Esophagus muscularis mucosa (tissue), 4 donors: ENCODE measurements around the gene PCDHAC2. TPM values are rescaled to one million over a fixed set of nuclear protein-coding genes. Genes with fewer than 3 reads are reported as not detected.

Experiments
- DNase-seq: peaks from one replicate; pipeline ENCODE4 v3.0.0-alpha.2; 2017; ENCODE audit errors: extremely low spot score
- H3K27ac ChIP-seq, 4 donors: fragments of 200-600 bp; sonication (generic); replicated peaks in 1 of 4; 1 replicate in 3 of 4; 2 replicates in 1 of 4; pipeline ENCODE4 v1.5.1; 2016 to 2019; ENCODE audit warnings: mild to moderate bottlenecking in 1 of 4
- H3K27me3 ChIP-seq, 4 donors: fragments of 200-600 bp; sonication (generic); one replicate each; pipeline versions ENCODE4 v1.5.1 to v1.6.0; 2016 to 2019
- H3K36me3 ChIP-seq, 4 donors: fragments of 200-600 bp; sonication (generic); one replicate each; pipeline ENCODE4 v1.5.1; 2016 to 2019
- H3K4me1 ChIP-seq, 4 donors: fragments of 200-600 bp; sonication (generic); one replicate each; pipeline ENCODE4 v1.5.1; 2016 to 2019
- H3K4me3 ChIP-seq, 4 donors: fragments of 200-600 bp; sonication (generic); 1 replicate in 2 of 4; 2 replicates in 2 of 4; pipeline ENCODE4 v1.5.1; 2016 to 2019; ENCODE audit warnings: mild to moderate bottlenecking in 4 of 4, moderate library complexity in 1 of 4
- H3K9me3 ChIP-seq, 4 donors: fragments of 200-600 bp; sonication (generic); 1 replicate in 3 of 4; 2 replicates in 1 of 4; pipeline ENCODE4 v1.5.1; 2016 to 2019
- CTCF ChIP-seq, 3 experiments: fragments of 200-600 bp in 2 of 3; fragments of 450-650 bp in 1 of 3; sonication (generic) in 2 of 3; IDR thresholded peaks; one replicate each; pipeline ENCODE4 v1.5.1; 2017 to 2019; ENCODE audit warnings: antibody characterized with exemption in 3 of 3, mild to moderate bottlenecking in 2 of 3, moderate library complexity in 1 of 3
- EP300 ChIP-seq: sonication (generic); formaldehyde crosslinking; IDR thresholded peaks from one replicate; pipeline ENCODE4 v1.6.1; 2017; ENCODE audit warnings: antibody characterized with exemption
- POLR2A ChIP-seq: fragments of 450-650 bp; IDR thresholded peaks from one replicate; pipeline ENCODE4 v1.6.1; 2017; ENCODE audit warnings: antibody characterized with exemption, moderate library complexity, mild to moderate bottlenecking, low read depth
- POLR2AphosphoS5 ChIP-seq, 2 donors: sonication (generic); formaldehyde crosslinking; IDR thresholded peaks; one replicate each; pipeline ENCODE4 v1.6.1; 2017; ENCODE audit warnings: antibody characterized with exemption in 2 of 2
- WGBS: methylation state at CpG from one replicate; pipeline ENCODE4 v1.1.5; 2018; 5-methylcytosine and 5-hydroxymethylcytosine counted together
- intact Hi-C: fragments of 100-400 bp; cut with DNase I; formaldehyde crosslinking; loops from one replicate; pipeline ENCODE4 v1.15.1; 2023
- total RNA-seq, 4 donors: library from RNA; depleted of rRNA; stranded (reverse); fragments of >200 nt; gene quantifications; one replicate each; pipeline versions ENCODE4 v1.1.0 to v1.2.1, GENCODE V29; 2016

PCDHAC2 gene
- total RNA-seq, 4 donors from 2014 or later: 8.8 to 26.6 (median 18.0) TPM

GRCh38 chr5:140978260-140978659 is 12.0 kb downstream of the PCDHAC2 start:
- no peak for TF ChIP-seq CTCF (IDR thresholded peaks at IDR 0.05)
- H3K36me3 ChIP-seq: peaks cover 0 to 6% (median 0%) of the 10 kb centered on the region in 4 donors
- H3K4me3 ChIP-seq: no peak overlapping the region
- H3K27ac ChIP-seq: no peak overlapping the region
- no peak for DNase-seq
- H3K9me3 ChIP-seq: no peaks in the 10 kb centered on the region
- H3K27me3 ChIP-seq: no peaks in the 10 kb centered on the region
- WGBS: 62% methylated on average over 2 of the region's 2 CpGs
- intact Hi-C loops: no loop called here
- H3K4me1 ChIP-seq: peaks cover 0 to 5% (median 0%) of the 10 kb centered on the region in 4 donors

- H3K9me3 ChIP-seq: no peaks in the 10 kb centered on the region
- H3K4me1 ChIP-seq: no peaks in the 10 kb centered on the region
- 73% methylated on average over 1 of the region's 1 CpG for WGBS
- H3K27me3 ChIP-seq: no peaks in the 10 kb centered on the region
- no peak for DNase-seq
- no peak overlapping the region for H3K4me3 ChIP-seq
- peaks cover 0 to 6% (median 0%) of the 10 kb centered on the region in 4 donors for H3K36me3 ChIP-seq
- H3K27ac ChIP-seq: no peak overlapping the region
- intact Hi-C loops: no loop called here
- no peak for TF ChIP-seq EP300
Measured at GRCh38 chr5:140978983-140979382, 12.7 kb downstream of the PCDHAC2 start.

- no peak for DNase-seq
- peaks cover 0 to 14% (median 13%) of the 10 kb centered on the region in 4 donors for H3K4me1 ChIP-seq
- TF ChIP-seq POLR2AphosphoS5 (IDR thresholded peaks at IDR 0.05) (no peak), EP300 (no peak), CTCF (IDR thresholded peaks at IDR 0.05) (no peak), POLR2A (no peak)
- H3K27me3 ChIP-seq: no peaks in the 10 kb centered on the region
- WGBS: 94% methylated on average over 5 of the region's 5 CpGs
- no peak overlapping the region for H3K4me3 ChIP-seq
- intact Hi-C loops: no loop called here
- no peak overlapping the region for H3K27ac ChIP-seq
- peaks cover 0 to 6% (median 0%) of the 10 kb centered on the region in 4 donors for H3K36me3 ChIP-seq
- no peaks in the 10 kb centered on the region for H3K9me3 ChIP-seq
Measured at GRCh38 chr5:140982083-140982716, 15.9 kb downstream of the PCDHAC2 start.

GRCh38 chr5:140986117-140986521 is 19.8 kb downstream of the PCDHAC2 start:
- peaks cover 0 to 20% (median 13%) of the 10 kb centered on the region in 4 donors for H3K4me1 ChIP-seq
- no peak for DNase-seq
- no peaks in the 10 kb centered on the region for H3K27me3 ChIP-seq
- no peaks in the 10 kb centered on the region for H3K9me3 ChIP-seq
- WGBS: 6% methylated on average over 3 of the region's 3 CpGs
- intact Hi-C loops: no loop called here
- H3K4me3 ChIP-seq: peak overlapping the region in 1 of 4 donors; percentile 14
- no peak for TF ChIP-seq EP300
- TF ChIP-seq CTCF (IDR thresholded peaks at IDR 0.05): no peak
- no peak for TF ChIP-seq POLR2AphosphoS5 (IDR thresholded peaks at IDR 0.05)
- no peak for TF ChIP-seq POLR2A
- peaks cover 0 to 6% (median 0%) of the 10 kb centered on the region in 4 donors for H3K36me3 ChIP-seq
- peak overlapping the region in 3 of 4 donors; percentile 4 to 30 (median 17) for H3K27ac ChIP-seq

GRCh38 chr5:140988100-140988499 is 21.8 kb downstream of the PCDHAC2 start:
- intact Hi-C loops: no loop called here
- Histone ChIP-seq H3K4me3 (no peak overlapping the region), H3K4me1 (peaks cover 0 to 20% (median 13%) of the 10 kb centered on the region in 4 donors), H3K27me3 (no peaks in the 10 kb centered on the region), H3K27ac (peak overlapping the region in 3 of 4 donors; percentile 21 to 49 (median 49)), H3K36me3 (peaks cover 0 to 1% (median 0%) of the 10 kb centered on the region in 4 donors), H3K9me3 (no peaks in the 10 kb centered on the region)
- no peak for TF ChIP-seq POLR2A
- no peak for TF ChIP-seq CTCF (IDR thresholded peaks at IDR 0.05)
- peak in 1 of 2 donors; percentile 45 for TF ChIP-seq POLR2AphosphoS5 (IDR thresholded peaks at IDR 0.05)
- WGBS: 37% methylated on average over 5 of the region's 5 CpGs
- DNase-seq: no peak
